ENCODE measurements around the gene DLGAP3.

DNA sequence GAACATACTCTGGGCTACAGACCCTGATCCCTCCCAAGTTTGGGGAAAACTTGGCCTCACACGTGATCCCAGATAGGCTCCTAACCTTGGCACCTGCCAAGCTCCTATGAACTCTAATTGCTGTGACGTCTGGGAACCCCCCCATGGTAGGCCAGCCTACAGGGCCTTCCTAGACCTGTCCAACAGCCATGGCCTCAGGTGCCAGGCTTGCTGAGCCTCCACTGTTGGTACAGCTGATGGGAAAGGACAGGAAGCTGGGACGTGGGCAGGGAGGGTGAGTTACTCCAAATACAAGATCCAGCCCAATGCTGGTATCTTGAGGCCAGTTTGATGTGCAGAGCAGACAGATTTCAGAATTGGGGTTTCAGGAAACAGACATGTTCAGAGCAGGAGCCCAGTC, 89.0 kb downstream of the DLGAP3 start:
- TF ChIP-seq, protein P1, sequence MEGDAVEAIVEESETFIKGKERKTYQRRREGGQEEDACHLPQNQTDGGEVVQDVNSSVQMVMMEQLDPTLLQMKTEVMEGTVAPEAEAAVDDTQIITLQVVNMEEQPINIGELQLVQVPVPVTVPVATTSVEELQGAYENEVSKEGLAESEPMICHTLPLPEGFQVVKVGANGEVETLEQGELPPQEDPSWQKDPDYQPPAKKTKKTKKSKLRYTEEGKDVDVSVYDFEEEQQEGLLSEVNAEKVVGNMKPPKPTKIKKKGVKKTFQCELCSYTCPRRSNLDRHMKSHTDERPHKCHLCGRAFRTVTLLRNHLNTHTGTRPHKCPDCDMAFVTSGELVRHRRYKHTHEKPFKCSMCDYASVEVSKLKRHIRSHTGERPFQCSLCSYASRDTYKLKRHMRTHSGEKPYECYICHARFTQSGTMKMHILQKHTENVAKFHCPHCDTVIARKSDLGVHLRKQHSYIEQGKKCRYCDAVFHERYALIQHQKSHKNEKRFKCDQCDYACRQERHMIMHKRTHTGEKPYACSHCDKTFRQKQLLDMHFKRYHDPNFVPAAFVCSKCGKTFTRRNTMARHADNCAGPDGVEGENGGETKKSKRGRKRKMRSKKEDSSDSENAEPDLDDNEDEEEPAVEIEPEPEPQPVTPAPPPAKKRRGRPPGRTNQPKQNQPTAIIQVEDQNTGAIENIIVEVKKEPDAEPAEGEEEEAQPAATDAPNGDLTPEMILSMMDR (IDR thresholded peaks at IDR 0.05; ENCODE audit: extremely low read depth in 1 of 2, insufficient read depth in 1 of 2, low read depth in 1 of 2, low read length in 2 of 2) = no peak
- no peak for TF ChIP-seq POLR2A (IDR thresholded peaks at IDR 0.05; ENCODE audit: low read depth, low read length)
- TF ChIP-seq, protein P2, sequence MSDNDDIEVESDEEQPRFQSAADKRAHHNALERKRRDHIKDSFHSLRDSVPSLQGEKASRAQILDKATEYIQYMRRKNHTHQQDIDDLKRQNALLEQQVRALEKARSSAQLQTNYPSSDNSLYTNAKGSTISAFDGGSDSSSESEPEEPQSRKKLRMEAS (IDR thresholded peaks at IDR 0.05; ENCODE audit: insufficient read depth, insufficient read length) = no peak
- TF ChIP-seq EZH2 (IDR thresholded peaks at IDR 0.05; ENCODE audit: borderline replicate concordance, low read depth, low read length, severe bottlenecking) = no peak
- TF ChIP-seq POLR2AphosphoS5 (IDR thresholded peaks at IDR 0.05; ENCODE audit: insufficient read depth, low read depth, low read length) = no peak
